ENCODE data around the gene TMEM239. TPM values are rescaled to one million over a fixed set of nuclear protein-coding genes. Genes with fewer than 3 reads are reported as not detected.

TMEM239 gene
- total RNA-seq, 1 donor from 2014 or later: not detected

DNA sequence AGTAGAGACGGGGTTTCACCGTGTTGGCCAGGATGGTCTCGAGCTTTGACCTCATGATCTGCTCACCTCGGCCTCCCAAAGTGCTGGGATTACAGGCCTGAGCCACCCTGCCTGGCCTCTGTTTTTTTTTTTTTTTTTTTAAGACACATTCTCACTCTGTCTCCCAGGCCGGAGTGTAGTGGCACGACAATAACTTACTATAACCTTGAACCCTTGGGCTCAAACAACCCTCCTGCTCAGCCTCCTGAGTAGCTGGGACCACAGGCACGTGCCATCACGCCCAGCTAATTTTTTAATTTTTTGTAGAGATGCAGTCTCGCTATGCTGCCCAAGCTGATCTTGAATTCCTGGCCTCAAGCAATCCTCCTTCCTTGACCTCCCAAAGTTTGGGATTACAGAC, 42.4 kb upstream of the TMEM239 start:
- no peak for DNase-seq
- no peaks in the 10 kb centered on the region for H3K4me1 Mint-ChIP-seq (ENCODE audit: low read depth, unreplicated experiment)
- no peak overlapping the region for H3K4me3 Mint-ChIP-seq (ENCODE audit: unreplicated experiment)
- H3K27me3 Mint-ChIP-seq (ENCODE audit: unreplicated experiment): no peaks in the 10 kb centered on the region
- H3K27ac Mint-ChIP-seq (ENCODE audit: unreplicated experiment): no peak overlapping the region
- H3K9me3 Mint-ChIP-seq (ENCODE audit: unreplicated experiment): peaks cover 1% of the 10 kb centered on the region
- TF ChIP-seq, protein P1, sequence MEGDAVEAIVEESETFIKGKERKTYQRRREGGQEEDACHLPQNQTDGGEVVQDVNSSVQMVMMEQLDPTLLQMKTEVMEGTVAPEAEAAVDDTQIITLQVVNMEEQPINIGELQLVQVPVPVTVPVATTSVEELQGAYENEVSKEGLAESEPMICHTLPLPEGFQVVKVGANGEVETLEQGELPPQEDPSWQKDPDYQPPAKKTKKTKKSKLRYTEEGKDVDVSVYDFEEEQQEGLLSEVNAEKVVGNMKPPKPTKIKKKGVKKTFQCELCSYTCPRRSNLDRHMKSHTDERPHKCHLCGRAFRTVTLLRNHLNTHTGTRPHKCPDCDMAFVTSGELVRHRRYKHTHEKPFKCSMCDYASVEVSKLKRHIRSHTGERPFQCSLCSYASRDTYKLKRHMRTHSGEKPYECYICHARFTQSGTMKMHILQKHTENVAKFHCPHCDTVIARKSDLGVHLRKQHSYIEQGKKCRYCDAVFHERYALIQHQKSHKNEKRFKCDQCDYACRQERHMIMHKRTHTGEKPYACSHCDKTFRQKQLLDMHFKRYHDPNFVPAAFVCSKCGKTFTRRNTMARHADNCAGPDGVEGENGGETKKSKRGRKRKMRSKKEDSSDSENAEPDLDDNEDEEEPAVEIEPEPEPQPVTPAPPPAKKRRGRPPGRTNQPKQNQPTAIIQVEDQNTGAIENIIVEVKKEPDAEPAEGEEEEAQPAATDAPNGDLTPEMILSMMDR (IDR thresholded peaks at IDR 0.05; ENCODE audit: partially characterized antibody, unreplicated experiment): no peak
- peaks cover 4% of the 10 kb centered on the region for H3K36me3 Mint-ChIP-seq (ENCODE audit: unreplicated experiment)

DNA sequence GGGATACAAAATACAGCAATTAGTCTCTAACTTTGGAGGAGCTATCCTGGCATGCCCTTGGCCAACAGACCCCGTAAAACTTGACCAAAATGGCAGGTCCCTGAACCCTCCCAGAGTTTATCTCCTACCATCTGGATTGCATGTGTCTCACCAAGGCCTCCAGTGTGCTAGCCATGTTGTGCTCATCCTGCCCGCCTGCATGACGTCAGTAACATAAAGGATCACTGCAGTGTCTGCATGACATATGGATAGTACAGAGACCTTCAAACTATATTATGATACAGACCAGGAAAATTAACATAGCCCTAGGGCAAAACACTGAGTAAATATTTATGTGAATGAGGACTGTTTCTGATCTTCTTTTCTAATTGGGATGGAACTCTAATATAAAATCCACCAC, 41.0 kb upstream of the TMEM239 start:
- H3K36me3 Mint-ChIP-seq (ENCODE audit: unreplicated experiment): peaks cover 4% of the 10 kb centered on the region
- no peak overlapping the region for H3K4me3 Mint-ChIP-seq (ENCODE audit: unreplicated experiment)
- TF ChIP-seq, protein P1 (IDR thresholded peaks at IDR 0.05; ENCODE audit: partially characterized antibody, unreplicated experiment): no peak
- no peak for DNase-seq
- no peaks in the 10 kb centered on the region for H3K4me1 Mint-ChIP-seq (ENCODE audit: low read depth, unreplicated experiment)
- H3K27ac Mint-ChIP-seq (ENCODE audit: unreplicated experiment): no peak overlapping the region
- H3K9me3 Mint-ChIP-seq (ENCODE audit: unreplicated experiment): peaks cover 1% of the 10 kb centered on the region
- no peaks in the 10 kb centered on the region for H3K27me3 Mint-ChIP-seq (ENCODE audit: unreplicated experiment)

DNA sequence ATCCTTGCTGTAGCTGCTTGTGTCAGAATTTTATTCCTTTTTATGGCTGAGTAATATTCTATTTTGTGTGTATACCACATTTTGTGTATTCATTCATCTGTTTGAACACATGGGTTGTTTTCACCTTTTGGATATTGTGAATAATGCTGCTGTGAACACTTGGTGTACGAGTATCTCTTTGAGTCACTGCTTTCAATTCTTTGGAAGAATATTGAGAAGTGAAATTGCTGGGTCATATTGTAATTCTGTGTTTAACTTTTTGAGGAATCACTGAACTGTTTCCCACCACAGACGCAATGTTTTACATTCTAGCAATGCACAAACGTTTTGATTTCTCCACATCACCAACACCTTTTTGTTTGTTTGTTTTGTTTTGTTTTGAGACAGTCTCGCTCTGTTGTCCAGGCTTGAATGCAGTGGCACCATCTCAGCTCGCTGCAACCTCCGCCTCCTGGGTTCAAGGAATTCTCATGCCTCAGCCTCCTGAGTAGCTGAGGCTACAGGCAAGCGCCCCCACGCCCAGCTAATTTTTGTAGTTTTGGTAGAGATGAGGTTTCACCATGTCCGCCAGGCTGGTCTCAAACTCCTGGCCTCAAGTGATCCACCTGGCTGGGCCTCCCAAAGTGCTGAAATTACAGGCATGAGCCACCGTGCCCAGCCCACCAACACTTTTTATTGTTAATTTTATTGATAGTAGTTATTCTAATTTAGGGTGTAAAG, 37.4 kb upstream of the TMEM239 start:
- TF ChIP-seq, protein P1 (IDR thresholded peaks at IDR 0.05; ENCODE audit: partially characterized antibody, unreplicated experiment): no peak
- no peak for DNase-seq
- H3K9me3 Mint-ChIP-seq (ENCODE audit: unreplicated experiment): peaks cover 1% of the 10 kb centered on the region
- H3K27ac Mint-ChIP-seq (ENCODE audit: unreplicated experiment): no peak overlapping the region
- no peak overlapping the region for H3K4me3 Mint-ChIP-seq (ENCODE audit: unreplicated experiment)
- H3K36me3 Mint-ChIP-seq (ENCODE audit: unreplicated experiment): peaks cover 4% of the 10 kb centered on the region
- no peaks in the 10 kb centered on the region for H3K4me1 Mint-ChIP-seq (ENCODE audit: low read depth, unreplicated experiment)
- H3K27me3 Mint-ChIP-seq (ENCODE audit: unreplicated experiment): no peaks in the 10 kb centered on the region

DNA sequence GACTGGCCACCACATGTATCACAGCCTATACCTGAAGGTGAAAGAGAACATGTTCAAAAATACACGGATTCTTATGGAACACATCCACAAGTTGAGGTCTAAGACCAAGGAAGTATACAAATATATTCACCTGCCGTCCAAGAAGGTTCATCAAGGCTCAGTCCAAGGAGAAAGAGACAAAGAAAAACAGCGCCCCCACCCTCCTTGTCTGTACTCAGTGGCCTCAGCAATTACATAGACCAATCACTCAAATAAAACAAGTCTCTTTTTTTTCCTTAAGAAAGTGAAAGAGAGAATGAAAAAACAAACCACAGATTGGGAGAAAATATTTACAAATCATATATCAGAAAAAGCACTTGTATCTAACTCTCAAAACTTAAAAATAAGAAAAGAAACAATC, 35.2 kb upstream of the TMEM239 start:
- Mint-ChIP-seq H3K36me3 (ENCODE audit: unreplicated experiment) (no peaks in the 10 kb centered on the region), H3K4me1 (ENCODE audit: low read depth, unreplicated experiment) (no peaks in the 10 kb centered on the region), H3K9me3 (ENCODE audit: unreplicated experiment) (no peaks in the 10 kb centered on the region), H3K27ac (ENCODE audit: unreplicated experiment) (no peak overlapping the region), H3K4me3 (ENCODE audit: unreplicated experiment) (no peak overlapping the region), H3K27me3 (ENCODE audit: unreplicated experiment) (no peaks in the 10 kb centered on the region)
- DNase-seq: no peak
- TF ChIP-seq, protein P1 (IDR thresholded peaks at IDR 0.05; ENCODE audit: partially characterized antibody, unreplicated experiment): no peak

DNA sequence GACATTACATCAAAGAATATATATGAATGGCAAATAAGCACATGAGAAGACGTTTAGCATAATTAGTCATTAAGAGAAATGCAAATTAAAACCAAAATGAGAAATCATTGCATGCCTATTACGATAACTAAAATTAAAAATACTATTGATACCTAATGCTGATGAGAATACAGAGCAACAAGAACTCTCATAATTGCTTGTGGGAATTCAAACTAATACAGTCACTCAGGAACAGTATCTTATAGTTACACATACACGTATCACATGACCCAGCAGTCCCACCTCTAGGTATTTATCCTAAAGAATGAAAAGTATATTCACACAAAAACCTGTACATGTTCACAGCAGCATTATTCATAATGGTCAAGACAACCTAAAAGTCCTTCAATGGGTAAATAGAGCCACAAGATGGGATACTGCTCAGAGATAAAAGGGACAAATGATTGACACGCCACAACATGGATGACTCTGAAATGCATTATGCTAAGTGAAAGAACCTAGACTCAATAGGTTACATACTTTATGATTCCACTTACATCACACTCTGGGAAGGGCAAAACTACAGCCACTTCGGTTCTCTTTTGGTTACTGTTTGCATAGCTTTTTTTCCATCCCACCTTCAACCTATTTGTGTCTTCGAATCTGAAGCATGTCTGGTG, 32.1 kb upstream of the TMEM239 start:
- no peak overlapping the region for H3K4me3 Mint-ChIP-seq (ENCODE audit: unreplicated experiment)
- no peaks in the 10 kb centered on the region for H3K4me1 Mint-ChIP-seq (ENCODE audit: low read depth, unreplicated experiment)
- peaks cover 2% of the 10 kb centered on the region for H3K27me3 Mint-ChIP-seq (ENCODE audit: unreplicated experiment)
- no peaks in the 10 kb centered on the region for H3K9me3 Mint-ChIP-seq (ENCODE audit: unreplicated experiment)
- H3K27ac Mint-ChIP-seq (ENCODE audit: unreplicated experiment): no peak overlapping the region
- no peak for DNase-seq
- no peaks in the 10 kb centered on the region for H3K36me3 Mint-ChIP-seq (ENCODE audit: unreplicated experiment)
- TF ChIP-seq, protein P1 (IDR thresholded peaks at IDR 0.05; ENCODE audit: partially characterized antibody, unreplicated experiment): no peak

Data from glutamatergic neuron (in vitro differentiated cells).